CD4-positive, alpha-beta T cell treated with Interleukin-10 for 1 hour (primary cell): ENCODE data around the gene CLCN4.

ENCODE experiments used
- DNase-seq: peaks from one replicate; pipeline ENCODE4 v3.0.0-alpha.2; 2020

Gene CLCN4

GRCh38 chrX:10156199-10157031 lies at the start of gene CLCN4:
Gene CLCN4, plus strand, starts transcription at chrX:10156975. Its CDS starts 28,058 bp downstream, at chrX:10185033.
- no peak for DNase-seq

- DNase-seq = no peak
These were observed 49.3 kb upstream of the CLCN4 start for GRCh38 chrX:10107483-10107882.

- DNase-seq = no peak
These were observed 48.5 kb upstream of the CLCN4 start for GRCh38 chrX:10108288-10108687.

- DNase-seq = no peak
These were observed 47.1 kb upstream of the CLCN4 start for GRCh38 chrX:10109695-10110094.

- peak; percentile 30 for DNase-seq
These were observed 46.3 kb upstream of the CLCN4 start for GRCh38 chrX:10110316-10110935.

GRCh38 chrX:10110984-10111363 lies 45.8 kb upstream of the CLCN4 start:
- peak; percentile 69 for DNase-seq

- DNase-seq = peak; percentile 69
These were observed 45.2 kb upstream of the CLCN4 start for GRCh38 chrX:10111364-10112148.

- DNase-seq = no peak
These were observed 44.3 kb upstream of the CLCN4 start for GRCh38 chrX:10112510-10112909.

- DNase-seq = no peak
These were observed 41.7 kb upstream of the CLCN4 start for GRCh38 chrX:10115082-10115481.

- no peak for DNase-seq
These were observed 39.5 kb upstream of the CLCN4 start for GRCh38 chrX:10117301-10117700.

- DNase-seq = no peak
These were observed 38.9 kb upstream of the CLCN4 start for GRCh38 chrX:10117864-10118377.

GRCh38 chrX:10118530-10118929 lies 38.2 kb upstream of the CLCN4 start:
- DNase-seq = no peak

GRCh38 chrX:10119399-10119990 lies 37.3 kb upstream of the CLCN4 start:
- peak; percentile 80 for DNase-seq

GRCh38 chrX:10120331-10120730 lies 36.4 kb upstream of the CLCN4 start:
- no peak for DNase-seq

- no peak for DNase-seq
These were observed 35.9 kb upstream of the CLCN4 start for GRCh38 chrX:10120828-10121227.

- DNase-seq = no peak
These were observed 35.0 kb upstream of the CLCN4 start for GRCh38 chrX:10121787-10122186.

GRCh38 chrX:10124506-10125247 lies 32.1 kb upstream of the CLCN4 start:
- DNase-seq = no peak

GRCh38 chrX:10125248-10125615 lies 31.5 kb upstream of the CLCN4 start:
- DNase-seq = no peak

GRCh38 chrX:10126044-10126443 lies 30.7 kb upstream of the CLCN4 start:
- no peak for DNase-seq

GRCh38 chrX:10126834-10127233 lies 29.9 kb upstream of the CLCN4 start:
- DNase-seq = no peak

GRCh38 chrX:10128386-10128785 lies 28.4 kb upstream of the CLCN4 start:
- no peak for DNase-seq

- DNase-seq = no peak
These were observed 27.5 kb upstream of the CLCN4 start for GRCh38 chrX:10129229-10129628.
